Adrenal gland (tissue), 12 donors: ENCODE measurements around the gene C4A. TPM values are rescaled to one million over a fixed set of nuclear protein-coding genes. Genes with fewer than 3 reads are reported as not detected.

Experiments
- DNase-seq, 7 donors: peaks; one replicate each; pipeline ENCODE4 v3.0.0-alpha.2; 2019 to 2020
- H3K27ac ChIP-seq, 5 donors: fragments of 200-600 bp; sonication (generic) in 4 of 5; 1 replicate in 3 of 5; 2 replicates in 2 of 5; pipeline versions ENCODE4 v1.5.1 to v1.8.0; 2016 to 2020; ENCODE audit warnings: mild to moderate bottlenecking in 1 of 5
- H3K27me3 ChIP-seq: fragments of 200-600 bp; 2 replicates; pipeline ENCODE4 v1.8.0; 2021
- H3K36me3 ChIP-seq, 2 donors: fragments of 200-600 bp; replicated peaks in 1 of 2; 1 replicate in 1 of 2; 2 replicates in 1 of 2; pipeline versions ENCODE4 v1.5.1 to v1.8.0; 2018 to 2022
- H3K4me1 ChIP-seq, 2 donors: fragments of 200-600 bp; replicated peaks in 1 of 2; 1 replicate in 1 of 2; 2 replicates in 1 of 2; pipeline versions ENCODE4 v1.5.1 to v1.8.0; 2018 to 2021
- H3K4me3 ChIP-seq, 4 donors: fragments of 200-600 bp; sonication (generic) in 3 of 4; one replicate each; pipeline ENCODE4 v1.5.1; 2016 to 2018
- H3K9me3 ChIP-seq, 3 donors: fragments of 200-600 bp; sonication (generic) in 1 of 3; replicated peaks in 1 of 3; 1 replicate in 2 of 3; 2 replicates in 1 of 3; pipeline versions ENCODE4 v1.5.1 to v1.8.0; 2016 to 2021
- POLR2A ChIP-seq, 2 donors: fragments of 450-650 bp; IDR thresholded peaks; one replicate each; pipeline ENCODE4 v1.6.1; 2017; ENCODE audit warnings: antibody characterized with exemption in 2 of 2, mild to moderate bottlenecking in 2 of 2, moderate library complexity in 1 of 2
- WGBS, 4 donors: extraction: QIAGEN DNeasy Blood & Tissue Kit in 2 of 4; methylation state at CpG; one replicate each; pipeline versions ENCODE4 v1.1.5 to v1.1.7; 2013 to 2017; 5-methylcytosine and 5-hydroxymethylcytosine counted together
- intact Hi-C, 2 donors: fragments of 100-400 bp; cut with DNase I; formaldehyde crosslinking; loops; one replicate each; pipeline versions ENCODE4 v1.14.1 to v1.15.0; 2022 to 2023
- polyA plus RNA-seq, 3 donors: library from polyadenylated mRNA; stranded (reverse); fragments of 200-250 nt in 2 of 3; fragments of 350-450 nt in 1 of 3; fragmentation: Illumina TruSeq in 1 of 3; extraction: RNeasy Lipid Tissue Mini Kit (QIAGEN cat#74804) in 1 of 3; gene quantifications; one replicate each; pipeline ENCODE4 v1.2.3, GENCODE V29; 2013 to 2014
- total RNA-seq, 9 donors: library from RNA; depleted of rRNA in 4 of 9; stranded (reverse); fragments of >200 nt in 4 of 9; fragments of 120-200 nt in 1 of 9; fragmentation: NEBNext Ultra II Directional in 1 of 9; extraction: Animal tissue kit (Norgen Biotek cat#: 25700) in 1 of 9; gene quantifications; one replicate each; pipeline versions ENCODE4 v1.1.0 to v1.2.4, GENCODE V29; 2013 to 2023
- TF ChIP-seq, protein P1 (sequence below), 6 experiments: fragments of 450-650 bp in 4 of 6; fragments of 200-600 bp in 2 of 6; sonication (generic) in 1 of 6; IDR thresholded peaks; 1 replicate in 5 of 6; 2 replicates in 1 of 6; pipeline versions ENCODE4 v1.5.1 to v1.8.0; 2016 to 2021; ENCODE audit warnings: antibody characterized with exemption in 6 of 6, mild to moderate bottlenecking in 2 of 6, moderate library complexity in 1 of 6
- donor health status: healthy with polysubstance abuse.
- donor health status: Bipolar disorder and iron deficiency.
- donor health status: DM: yes; HTN: yes; CAD: no.
- donor health status: DM: no; HTN: no; CAD: no.
- donor health status: DM: no; HTN: no; CAD: no.
- donor health status: DM: yes; HTN: yes; CAD: no.

The C4A gene
- total and polyA plus RNA-seq, 12 donors, result 212 to 2,285 (median 1,142) TPM

DNA sequence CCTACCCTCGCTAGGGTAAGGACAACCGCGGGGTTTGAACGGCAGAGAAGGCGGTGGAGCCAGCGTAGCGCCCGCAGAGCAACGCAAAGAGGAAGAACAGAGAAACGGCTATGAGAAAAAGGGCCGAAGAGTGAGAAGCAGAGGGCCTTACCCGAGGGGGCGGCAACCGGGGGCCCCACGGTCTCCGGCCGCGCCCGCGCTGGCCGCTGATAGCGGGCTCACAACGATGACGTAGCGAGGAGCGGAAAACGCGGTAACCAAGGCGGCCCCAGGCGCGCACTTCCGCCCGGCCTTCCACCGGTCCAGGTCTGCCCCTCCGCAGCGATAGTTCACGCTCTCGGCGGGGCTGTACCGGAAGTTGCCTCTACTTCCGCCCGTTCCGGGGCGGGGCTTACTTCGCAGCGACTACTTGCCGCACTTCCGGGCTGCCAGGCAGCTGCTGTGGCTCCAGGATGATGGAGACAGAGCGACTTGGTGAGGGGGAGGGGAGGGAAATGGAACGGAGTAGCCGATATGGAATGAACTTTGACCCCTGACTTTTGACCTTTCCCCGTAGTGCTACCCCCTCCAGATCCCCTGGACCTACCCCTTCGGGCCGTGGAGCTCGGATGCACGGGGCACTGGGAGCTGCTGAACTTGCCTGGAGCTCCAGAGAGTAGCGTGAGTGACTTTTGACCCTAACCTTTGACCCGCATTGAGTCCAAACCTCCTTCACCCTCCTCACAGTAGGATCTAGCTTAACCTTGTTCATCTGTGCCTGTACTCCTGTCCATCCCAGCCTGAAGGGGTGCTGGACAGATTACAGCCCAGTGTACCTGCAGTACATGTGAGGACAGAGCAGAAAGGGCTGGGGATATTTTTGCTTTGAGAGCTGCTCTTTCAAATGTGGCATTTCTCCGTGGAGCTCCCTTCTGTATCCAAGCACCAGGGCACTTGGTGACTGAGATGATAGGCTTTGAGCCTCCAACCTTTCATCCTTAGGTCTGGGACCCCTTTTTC lies 22.8 kb upstream of the C4A start, which contains the start of the genes NELFE and SKIC2:
Gene NELFE, minus strand, starts transcription at position 231 of the 999 bp plus-strand sequence. CDS start 525 bp downstream, outside the sequence.
Gene SKIC2, plus strand, starts transcription at position 435 of the 999 bp plus-strand sequence. Its CDS starts 18 bp downstream, at position 453.
- TF ChIP-seq POLR2A (IDR thresholded peaks at IDR 0.05), result peak; percentile 26 to 67
- TF ChIP-seq, protein P1, sequence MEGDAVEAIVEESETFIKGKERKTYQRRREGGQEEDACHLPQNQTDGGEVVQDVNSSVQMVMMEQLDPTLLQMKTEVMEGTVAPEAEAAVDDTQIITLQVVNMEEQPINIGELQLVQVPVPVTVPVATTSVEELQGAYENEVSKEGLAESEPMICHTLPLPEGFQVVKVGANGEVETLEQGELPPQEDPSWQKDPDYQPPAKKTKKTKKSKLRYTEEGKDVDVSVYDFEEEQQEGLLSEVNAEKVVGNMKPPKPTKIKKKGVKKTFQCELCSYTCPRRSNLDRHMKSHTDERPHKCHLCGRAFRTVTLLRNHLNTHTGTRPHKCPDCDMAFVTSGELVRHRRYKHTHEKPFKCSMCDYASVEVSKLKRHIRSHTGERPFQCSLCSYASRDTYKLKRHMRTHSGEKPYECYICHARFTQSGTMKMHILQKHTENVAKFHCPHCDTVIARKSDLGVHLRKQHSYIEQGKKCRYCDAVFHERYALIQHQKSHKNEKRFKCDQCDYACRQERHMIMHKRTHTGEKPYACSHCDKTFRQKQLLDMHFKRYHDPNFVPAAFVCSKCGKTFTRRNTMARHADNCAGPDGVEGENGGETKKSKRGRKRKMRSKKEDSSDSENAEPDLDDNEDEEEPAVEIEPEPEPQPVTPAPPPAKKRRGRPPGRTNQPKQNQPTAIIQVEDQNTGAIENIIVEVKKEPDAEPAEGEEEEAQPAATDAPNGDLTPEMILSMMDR (IDR thresholded peaks at IDR 0.05), result no peak
- peak; percentile 98 to 99 (median 98) for DNase-seq
- Histone ChIP-seq H3K4me3 (peak within 1 kb of the TSS; percentile 65 to 91 (median 76)), H3K9me3 (no peaks in the 10 kb centered on the region), H3K4me1 (peaks cover 12 to 22% of the 10 kb centered on the region in 2 donors), H3K27me3 (no peaks in the 10 kb centered on the region), H3K27ac (peak within 1 kb of the TSS; percentile 72 to 90 (median 84)), H3K36me3 (peaks cover 0 to 71% of the 10 kb centered on the region in 2 donors)
- intact Hi-C loops, result no loop called here
- 1% methylated on average over 32 to 59 of the region's 59 CpGs for WGBS, 4 donors

DNA sequence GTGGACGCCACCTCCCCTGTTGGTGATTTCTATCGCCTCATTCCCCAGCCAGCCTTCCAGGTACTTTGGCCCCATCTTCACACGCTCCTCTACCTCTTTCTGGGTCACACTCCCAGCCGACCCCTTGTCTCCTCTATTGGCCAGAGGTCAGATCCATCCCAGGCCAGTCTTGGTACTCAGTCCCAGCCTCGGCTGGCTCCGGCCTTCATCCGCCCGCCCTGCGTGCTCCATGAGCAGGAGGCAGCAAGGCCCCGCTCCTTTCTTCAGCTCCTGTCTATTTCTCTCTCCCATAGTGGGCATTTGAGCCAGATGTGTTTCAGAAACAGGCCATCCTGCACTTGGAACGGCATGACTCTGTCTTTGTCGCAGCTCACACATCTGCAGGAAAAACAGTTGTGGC lies 20.2 kb upstream of the C4A start:
- intact Hi-C loops, result no loop called here
- Histone ChIP-seq H3K9me3 (no peaks in the 10 kb centered on the region), H3K27ac (no peak overlapping the region), H3K4me1 (peaks cover 12 to 22% of the 10 kb centered on the region in 2 donors), H3K36me3 (peaks cover 0 to 71% of the 10 kb centered on the region in 2 donors), H3K27me3 (no peaks in the 10 kb centered on the region), H3K4me3 (no peak overlapping the region)
- no peak for DNase-seq
- 91 to 95% (median 94%) methylated on average over 12 of the region's 12 CpGs for WGBS, 4 donors
- TF ChIP-seq, protein P1 (IDR thresholded peaks at IDR 0.05), result no peak
- TF ChIP-seq POLR2A (IDR thresholded peaks at IDR 0.05), result no peak

DNA sequence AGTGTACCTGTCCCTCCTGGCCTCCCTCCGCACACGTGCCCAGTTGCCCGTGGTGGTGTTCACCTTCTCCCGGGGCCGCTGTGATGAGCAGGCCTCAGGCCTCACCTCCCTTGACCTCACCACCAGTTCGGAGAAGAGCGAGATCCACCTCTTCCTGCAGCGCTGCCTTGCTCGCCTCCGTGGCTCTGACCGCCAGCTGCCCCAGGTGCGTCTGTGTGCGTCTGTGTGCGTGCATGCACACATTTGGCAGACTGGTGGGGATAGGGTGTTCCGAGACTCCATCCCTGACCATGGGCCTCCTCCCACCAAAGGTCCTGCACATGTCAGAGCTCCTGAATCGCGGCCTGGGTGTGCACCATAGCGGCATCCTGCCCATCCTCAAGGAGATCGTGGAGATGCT lies 17.9 kb upstream of the C4A start:
- no peak for DNase-seq
- H3K4me1 ChIP-seq, result peaks cover 6 to 11% of the 10 kb centered on the region in 2 donors
- no peak overlapping the region for H3K27ac ChIP-seq
- H3K36me3 ChIP-seq, result peaks cover 0 to 87% of the 10 kb centered on the region in 2 donors
- H3K9me3 ChIP-seq, result no peaks in the 10 kb centered on the region
- H3K4me3 ChIP-seq, result no peak overlapping the region
- intact Hi-C loops, result no loop called here
- WGBS, 4 donors, result 91 to 96% (median 94%) methylated on average over 19 of the region's 19 CpGs
- TF ChIP-seq, protein P1 (IDR thresholded peaks at IDR 0.05), result no peak
- no peak for TF ChIP-seq POLR2A (IDR thresholded peaks at IDR 0.05)
- H3K27me3 ChIP-seq, result no peaks in the 10 kb centered on the region

DNA sequence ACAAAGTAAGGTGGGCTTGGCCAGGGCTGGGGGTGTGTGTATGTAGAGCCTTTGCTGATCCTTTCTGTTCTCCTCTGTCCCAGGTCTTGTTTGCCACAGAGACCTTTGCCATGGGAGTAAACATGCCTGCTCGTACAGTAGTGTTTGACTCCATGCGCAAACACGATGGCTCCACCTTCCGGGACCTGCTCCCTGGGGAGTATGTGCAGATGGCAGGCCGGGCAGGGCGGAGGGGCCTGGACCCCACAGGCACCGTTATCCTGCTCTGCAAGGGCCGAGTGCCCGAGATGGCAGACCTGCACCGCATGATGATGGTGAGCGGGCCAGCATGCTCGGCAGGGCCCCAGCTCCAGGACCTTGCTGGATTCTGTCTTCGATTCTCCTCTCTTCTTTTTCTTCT lies 16.2 kb upstream of the C4A start:
- peaks cover 0 to 96% of the 10 kb centered on the region in 2 donors for H3K36me3 ChIP-seq
- peaks cover under 1 to 9% of the 10 kb centered on the region in 2 donors for H3K4me1 ChIP-seq
- intact Hi-C loops, result no loop called here
- no peaks in the 10 kb centered on the region for H3K9me3 ChIP-seq
- no peak for DNase-seq
- H3K4me3 ChIP-seq, result no peak overlapping the region
- H3K27me3 ChIP-seq, result no peaks in the 10 kb centered on the region
- 87 to 95% (median 92%) methylated on average over 13 of the region's 13 CpGs for WGBS, 4 donors
- TF ChIP-seq, protein P1 (IDR thresholded peaks at IDR 0.05), result no peak
- TF ChIP-seq POLR2A (IDR thresholded peaks at IDR 0.05), result no peak
- no peak overlapping the region for H3K27ac ChIP-seq
